Glutamatergic neuron (in vitro differentiated cells): ENCODE measurements around the gene C16orf86. TPM values are rescaled to one million over a fixed set of nuclear protein-coding genes. Genes with fewer than 3 reads are reported as not detected.

Experiments
- DNase-seq: peaks from one replicate; pipeline ENCODE4 v3.0.0; 2022
- H3K27ac Mint-ChIP-seq: one replicate; pipeline ENCODE4 v1.8.0; 2020; ENCODE audit warnings: mild to moderate bottlenecking, mixed read lengths, inconsistent platforms; ENCODE audit not compliant: unreplicated experiment
- H3K27me3 Mint-ChIP-seq: one replicate; pipeline ENCODE4 v1.8.0; 2020; ENCODE audit warnings: mild to moderate bottlenecking, moderate library complexity, mixed read lengths, inconsistent platforms; ENCODE audit not compliant: unreplicated experiment
- H3K36me3 Mint-ChIP-seq: one replicate; pipeline ENCODE4 v1.8.0; 2020; ENCODE audit warnings: mild to moderate bottlenecking, mixed read lengths, inconsistent platforms; ENCODE audit not compliant: unreplicated experiment
- H3K4me1 Mint-ChIP-seq: one replicate; pipeline ENCODE4 v1.8.0; 2020; ENCODE audit warnings: mild to moderate bottlenecking, low read depth, mixed read lengths, inconsistent platforms; ENCODE audit not compliant: unreplicated experiment
- H3K4me3 Mint-ChIP-seq: one replicate; pipeline ENCODE4 v1.8.0; 2020; ENCODE audit warnings: mild to moderate bottlenecking, mixed read lengths, inconsistent platforms; ENCODE audit not compliant: unreplicated experiment
- H3K9me3 Mint-ChIP-seq: one replicate; pipeline ENCODE4 v1.8.0; 2020; ENCODE audit warnings: mild to moderate bottlenecking, moderate library complexity, mixed read lengths, inconsistent platforms; ENCODE audit not compliant: unreplicated experiment
- total RNA-seq: library from RNA; stranded (reverse); fragmentation: NEBNext Ultra II Directional; extraction: Animal tissue kit (Norgen Biotek cat#: 25700); gene quantifications from one replicate; pipeline ENCODE4 v1.2.1, GENCODE V29; 2021; ENCODE audit not compliant: unreplicated experiment
- TF ChIP-seq, protein P1 (sequence below): fragments of 200-600 bp; sonication (generic); IDR thresholded peaks from one replicate; pipeline ENCODE4 v1.5.0; 2021; ENCODE audit not compliant: partially characterized antibody, unreplicated experiment

The C16orf86 gene
- total RNA-seq, 1 donor from 2014 or later, result 3.4 TPM

- peak; percentile 76 for DNase-seq
- TF ChIP-seq, protein P1, sequence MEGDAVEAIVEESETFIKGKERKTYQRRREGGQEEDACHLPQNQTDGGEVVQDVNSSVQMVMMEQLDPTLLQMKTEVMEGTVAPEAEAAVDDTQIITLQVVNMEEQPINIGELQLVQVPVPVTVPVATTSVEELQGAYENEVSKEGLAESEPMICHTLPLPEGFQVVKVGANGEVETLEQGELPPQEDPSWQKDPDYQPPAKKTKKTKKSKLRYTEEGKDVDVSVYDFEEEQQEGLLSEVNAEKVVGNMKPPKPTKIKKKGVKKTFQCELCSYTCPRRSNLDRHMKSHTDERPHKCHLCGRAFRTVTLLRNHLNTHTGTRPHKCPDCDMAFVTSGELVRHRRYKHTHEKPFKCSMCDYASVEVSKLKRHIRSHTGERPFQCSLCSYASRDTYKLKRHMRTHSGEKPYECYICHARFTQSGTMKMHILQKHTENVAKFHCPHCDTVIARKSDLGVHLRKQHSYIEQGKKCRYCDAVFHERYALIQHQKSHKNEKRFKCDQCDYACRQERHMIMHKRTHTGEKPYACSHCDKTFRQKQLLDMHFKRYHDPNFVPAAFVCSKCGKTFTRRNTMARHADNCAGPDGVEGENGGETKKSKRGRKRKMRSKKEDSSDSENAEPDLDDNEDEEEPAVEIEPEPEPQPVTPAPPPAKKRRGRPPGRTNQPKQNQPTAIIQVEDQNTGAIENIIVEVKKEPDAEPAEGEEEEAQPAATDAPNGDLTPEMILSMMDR, result peak; percentile 46
- H3K27ac Mint-ChIP-seq, result no peak overlapping the region
- H3K4me1 Mint-ChIP-seq, result peaks cover 16% of the 10 kb centered on the region
- peaks cover 9% of the 10 kb centered on the region for H3K9me3 Mint-ChIP-seq
- H3K4me3 Mint-ChIP-seq, result no peak overlapping the region
- H3K27me3 Mint-ChIP-seq, result peaks cover 22% of the 10 kb centered on the region
- H3K36me3 Mint-ChIP-seq, result no peaks in the 10 kb centered on the region
Observed at GRCh38 chr16:67663151-67663876, 3.3 kb upstream of the C16orf86 start.

GRCh38 chr16:67663877-67664222 lies 2.8 kb upstream of the C16orf86 start:
- TF ChIP-seq, protein P1, result peak; percentile 15
- H3K27ac Mint-ChIP-seq, result peak overlapping the region; percentile 95
- peaks cover 18% of the 10 kb centered on the region for H3K4me1 Mint-ChIP-seq
- peak overlapping the region; percentile 87 for H3K4me3 Mint-ChIP-seq
- H3K27me3 Mint-ChIP-seq, result peaks cover 24% of the 10 kb centered on the region
- peaks cover 13% of the 10 kb centered on the region for H3K9me3 Mint-ChIP-seq
- DNase-seq, result no peak
- H3K36me3 Mint-ChIP-seq, result no peaks in the 10 kb centered on the region

GRCh38 chr16:67664258-67664657 lies 2.4 kb upstream of the C16orf86 start:
- DNase-seq, result peak; percentile 53
- TF ChIP-seq, protein P1, result no peak
- H3K27ac Mint-ChIP-seq, result peak overlapping the region; percentile 95
- H3K4me3 Mint-ChIP-seq, result peak overlapping the region; percentile 87
- peaks cover 21% of the 10 kb centered on the region for H3K4me1 Mint-ChIP-seq
- peaks cover 22% of the 10 kb centered on the region for H3K27me3 Mint-ChIP-seq
- peaks cover 12% of the 10 kb centered on the region for H3K9me3 Mint-ChIP-seq
- H3K36me3 Mint-ChIP-seq, result no peaks in the 10 kb centered on the region

DNA sequence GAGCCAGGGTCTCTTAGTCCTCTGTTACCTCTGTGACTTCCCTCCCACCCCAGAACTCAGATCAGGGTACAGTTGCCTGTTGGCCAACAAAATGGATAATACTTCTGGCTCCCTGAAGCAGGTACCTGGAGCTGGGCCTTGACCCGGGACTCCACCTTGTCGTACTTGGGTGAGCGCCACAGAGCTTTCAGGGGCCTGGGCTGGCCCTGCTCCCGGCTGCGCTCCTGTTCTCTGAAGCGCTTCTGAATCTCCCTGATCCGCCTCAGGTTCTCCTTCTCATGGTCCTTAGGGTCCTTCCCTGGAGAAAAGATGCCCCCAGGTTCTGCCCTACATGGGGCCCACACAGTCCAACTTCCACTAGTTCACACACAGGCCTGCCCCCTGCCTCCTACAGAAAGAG lies 1.7 kb upstream of the C16orf86 start:
- TF ChIP-seq, protein P1, result no peak
- H3K27ac Mint-ChIP-seq, result peak overlapping the region; percentile 95
- no peaks in the 10 kb centered on the region for H3K36me3 Mint-ChIP-seq
- peaks cover 25% of the 10 kb centered on the region for H3K27me3 Mint-ChIP-seq
- DNase-seq, result no peak
- peak overlapping the region; percentile 87 for H3K4me3 Mint-ChIP-seq
- peaks cover 12% of the 10 kb centered on the region for H3K9me3 Mint-ChIP-seq
- H3K4me1 Mint-ChIP-seq, result peaks cover 26% of the 10 kb centered on the region

DNA sequence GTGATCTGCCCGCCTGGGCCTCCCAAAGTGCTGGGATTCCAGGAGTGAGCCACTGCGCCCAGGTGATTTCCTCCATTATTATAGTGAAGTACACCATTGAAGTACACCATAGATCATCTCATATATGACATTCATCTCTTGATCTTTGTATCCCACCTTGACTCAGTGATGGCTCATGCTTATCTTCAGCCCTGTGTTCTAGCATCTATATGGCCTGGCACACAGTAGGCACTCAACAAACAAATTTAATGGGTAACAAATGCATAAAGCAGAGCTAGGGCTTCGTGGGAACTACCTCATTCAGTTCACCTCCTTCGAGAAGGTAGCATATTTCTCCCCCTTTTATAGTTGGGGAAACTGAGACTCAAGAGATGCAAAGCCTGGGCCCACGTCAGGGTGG lies 1.0 kb upstream of the C16orf86 start:
- H3K9me3 Mint-ChIP-seq, result peaks cover 12% of the 10 kb centered on the region
- peaks cover 25% of the 10 kb centered on the region for H3K27me3 Mint-ChIP-seq
- H3K4me3 Mint-ChIP-seq, result peak overlapping the region; percentile 76
- TF ChIP-seq, protein P1, result no peak
- H3K4me1 Mint-ChIP-seq, result peaks cover 27% of the 10 kb centered on the region
- H3K36me3 Mint-ChIP-seq, result no peaks in the 10 kb centered on the region
- no peak for DNase-seq
- H3K27ac Mint-ChIP-seq, result peak overlapping the region; percentile 66
